WTC11 (cell line): ENCODE data around the gene ZPLD1.

ENCODE experiments used
- ELF4 ChIP-seq: sonication (generic); formaldehyde crosslinking; IDR thresholded peaks from 2 replicates; pipeline ENCODE4 v1.8.1; 2022; ENCODE audit warnings: low read depth, mild to moderate bottlenecking, moderate library complexity, missing genetic modification reagents
- ESRRA ChIP-seq: sonication (generic); formaldehyde crosslinking; IDR thresholded peaks from 2 replicates; pipeline ENCODE4 v1.8.1; 2022; ENCODE audit warnings: mild to moderate bottlenecking, missing genetic modification reagents, borderline replicate concordance
- FOXJ3 ChIP-seq: sonication (generic); formaldehyde crosslinking; IDR thresholded peaks from 2 replicates; pipeline ENCODE4 v1.9.0; 2021; ENCODE audit warnings: missing genetic modification reagents, mild to moderate bottlenecking, borderline replicate concordance
- OVOL2 ChIP-seq: fragments of 250-450 bp; sonication (Bioruptor Pico); IDR thresholded peaks from 2 replicates; pipeline ENCODE4 v1.9.0; 2021; ENCODE audit warnings: mild to moderate bottlenecking, borderline replicate concordance
- PRRX2 ChIP-seq: fragments of 250-450 bp; sonication (Bioruptor Pico); IDR thresholded peaks from 2 replicates; pipeline ENCODE4 v1.8.0; 2021; ENCODE audit warnings: mild to moderate bottlenecking
- ZNF232 ChIP-seq: sonication (generic); formaldehyde crosslinking; IDR thresholded peaks from 2 replicates; pipeline ENCODE4 v1.8.0; 2022; ENCODE audit warnings: mild to moderate bottlenecking, missing genetic modification reagents
- TF ChIP-seq, protein P1 (sequence below): sonication (generic); formaldehyde crosslinking; conservative IDR thresholded peaks from 2 replicates; pipeline ENCODE4 v1.8.1; 2022; ENCODE audit warnings: mild to moderate bottlenecking, missing genetic modification reagents
- TF ChIP-seq, protein P2 (sequence below): fragments of 200-600 bp; IDR thresholded peaks from 2 replicates; pipeline ENCODE4 v1.8.0; 2022; ENCODE audit warnings: antibody characterized with exemption

DNA sequence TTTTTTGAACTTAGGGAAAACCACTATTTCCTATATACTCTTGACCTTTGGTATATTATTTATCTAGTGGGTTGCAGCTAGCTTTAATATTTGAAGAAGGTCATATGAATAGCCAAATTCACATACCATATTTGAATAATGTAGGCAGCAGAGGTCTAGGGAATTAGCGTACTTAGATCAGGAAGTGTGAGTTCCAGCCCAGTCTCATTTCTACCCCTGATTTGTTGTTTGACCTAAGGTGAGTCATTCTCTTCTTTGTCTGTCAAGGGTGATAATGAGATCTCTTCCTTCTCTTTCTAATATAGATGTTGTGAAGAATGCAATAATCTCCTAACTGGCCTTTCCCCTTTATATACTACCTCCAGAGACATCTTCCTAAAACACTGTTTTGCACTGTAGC lies 36.6 kb upstream of the ZPLD1 start:
- TF ChIP-seq ELF4 (CRISPR knock-in tag) (no peak), PRRX2 (CRISPR knock-in tag) (no peak), OVOL2 (CRISPR knock-in tag) (no peak), FOXJ3 (no peak), ZNF232 (CRISPR knock-in tag) (no peak), ESRRA (no peak)
- TF ChIP-seq, protein P1, sequence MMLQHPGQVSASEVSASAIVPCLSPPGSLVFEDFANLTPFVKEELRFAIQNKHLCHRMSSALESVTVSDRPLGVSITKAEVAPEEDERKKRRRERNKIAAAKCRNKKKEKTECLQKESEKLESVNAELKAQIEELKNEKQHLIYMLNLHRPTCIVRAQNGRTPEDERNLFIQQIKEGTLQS (CRISPR knock-in tag), result no peak
- TF ChIP-seq, protein P2, sequence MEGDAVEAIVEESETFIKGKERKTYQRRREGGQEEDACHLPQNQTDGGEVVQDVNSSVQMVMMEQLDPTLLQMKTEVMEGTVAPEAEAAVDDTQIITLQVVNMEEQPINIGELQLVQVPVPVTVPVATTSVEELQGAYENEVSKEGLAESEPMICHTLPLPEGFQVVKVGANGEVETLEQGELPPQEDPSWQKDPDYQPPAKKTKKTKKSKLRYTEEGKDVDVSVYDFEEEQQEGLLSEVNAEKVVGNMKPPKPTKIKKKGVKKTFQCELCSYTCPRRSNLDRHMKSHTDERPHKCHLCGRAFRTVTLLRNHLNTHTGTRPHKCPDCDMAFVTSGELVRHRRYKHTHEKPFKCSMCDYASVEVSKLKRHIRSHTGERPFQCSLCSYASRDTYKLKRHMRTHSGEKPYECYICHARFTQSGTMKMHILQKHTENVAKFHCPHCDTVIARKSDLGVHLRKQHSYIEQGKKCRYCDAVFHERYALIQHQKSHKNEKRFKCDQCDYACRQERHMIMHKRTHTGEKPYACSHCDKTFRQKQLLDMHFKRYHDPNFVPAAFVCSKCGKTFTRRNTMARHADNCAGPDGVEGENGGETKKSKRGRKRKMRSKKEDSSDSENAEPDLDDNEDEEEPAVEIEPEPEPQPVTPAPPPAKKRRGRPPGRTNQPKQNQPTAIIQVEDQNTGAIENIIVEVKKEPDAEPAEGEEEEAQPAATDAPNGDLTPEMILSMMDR, result no peak
